OCI-LY7 (cell line): Measurements from ENCODE around the gene DCTPP1.

Experiments
- CTCF ChIP-seq: fragments of 200-600 bp; sonication (generic); conservative IDR thresholded peaks from 2 replicates; pipeline ENCODE4 v1.5.1; 2014; ENCODE audit warnings: mild to moderate bottlenecking, antibody characterized with exemption, low read length, moderate library complexity, mixed read lengths
- EZH2phosphoT487 ChIP-seq: fragments of 200-600 bp; sonication (generic); IDR thresholded peaks from 2 replicates; pipeline ENCODE4 v1.6.1; 2018; ENCODE audit warnings: low read depth, borderline replicate concordance, mild to moderate bottlenecking, mixed run types, antibody characterized with exemption, low read length, moderate library complexity, mixed read lengths

DNA sequence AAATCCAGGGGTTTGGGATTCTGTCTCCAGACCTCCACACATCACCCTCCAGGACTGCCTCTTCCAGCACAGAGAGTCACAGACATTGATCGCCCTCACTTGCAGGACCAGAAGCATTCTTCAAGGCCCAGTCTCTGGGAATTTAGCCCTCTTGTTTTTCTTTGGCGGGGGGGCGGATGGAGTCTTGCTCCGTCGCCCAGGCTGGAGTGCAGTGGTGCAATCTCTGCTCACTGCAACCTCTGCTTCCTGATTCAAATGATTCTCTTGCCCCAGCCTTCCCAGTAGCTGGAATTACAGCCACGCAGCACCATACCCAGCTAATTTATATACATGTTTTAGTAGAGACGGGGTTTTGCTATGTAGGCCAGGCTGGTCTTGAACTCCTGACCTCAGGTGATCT lies 34.2 kb upstream of the DCTPP1 start:
- TF ChIP-seq CTCF (no peak), EZH2phosphoT487 (no peak)
